Measurements from ENCODE around the gene ZSWIM3.
"Not testable (repeated sequence)": the region's sequence is repeated elsewhere in the genome, so short reads cannot be mapped to it uniquely, and the experiment has no call there.

Gene ZSWIM3

DNA sequence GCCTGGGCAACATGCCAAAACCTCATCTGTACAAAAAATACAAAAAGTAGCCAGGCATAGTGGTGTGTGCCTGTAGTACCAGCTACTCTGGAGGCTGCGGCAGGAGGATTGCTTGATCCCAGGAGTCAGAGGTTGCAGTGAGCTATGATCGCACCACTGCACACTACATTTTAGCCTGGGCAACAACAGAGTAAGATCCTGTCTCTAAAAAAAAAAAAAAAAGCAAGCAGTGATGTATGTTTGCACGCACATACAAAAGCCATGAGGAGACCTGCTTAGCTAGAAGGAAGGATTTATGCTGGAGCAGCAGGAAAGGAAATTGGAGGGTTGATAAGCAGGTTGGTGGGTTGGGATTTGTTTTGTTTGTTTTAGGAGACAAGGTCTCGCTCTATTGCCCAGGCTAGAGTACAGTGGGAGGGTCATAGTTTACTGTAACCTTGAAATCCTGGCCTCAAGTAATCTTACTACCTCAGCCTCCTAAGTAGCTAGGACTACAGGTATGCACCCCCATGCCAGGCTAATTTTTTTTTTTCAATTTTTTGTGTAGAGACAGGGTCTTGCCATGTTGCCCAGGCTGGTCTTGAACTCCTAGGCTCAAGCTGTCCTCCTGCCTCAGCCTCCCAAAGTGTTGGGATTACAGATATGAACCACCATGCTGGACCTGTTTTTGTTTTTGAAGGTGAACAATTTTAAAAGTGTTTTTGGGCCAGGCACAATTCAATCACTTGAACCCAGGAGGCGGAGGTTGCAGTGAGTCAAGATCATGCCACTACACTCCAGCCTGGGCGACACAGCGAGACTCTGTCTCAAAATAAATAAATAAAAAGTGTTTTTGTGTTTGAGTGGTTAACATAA is 4.0 kb downstream of the ZSWIM3 start:
- no peak for DNase-seq

GRCh38 chr20:45863543-45864470 is 6.4 kb downstream of the ZSWIM3 start:
- DNase-seq = no peak

GRCh38 chr20:45866454-45866853 is 9.0 kb downstream of the ZSWIM3 start:
- DNase-seq = no peak

GRCh38 chr20:45867136-45867818 is 9.9 kb downstream of the ZSWIM3 start:
- no peak for DNase-seq

DNA sequence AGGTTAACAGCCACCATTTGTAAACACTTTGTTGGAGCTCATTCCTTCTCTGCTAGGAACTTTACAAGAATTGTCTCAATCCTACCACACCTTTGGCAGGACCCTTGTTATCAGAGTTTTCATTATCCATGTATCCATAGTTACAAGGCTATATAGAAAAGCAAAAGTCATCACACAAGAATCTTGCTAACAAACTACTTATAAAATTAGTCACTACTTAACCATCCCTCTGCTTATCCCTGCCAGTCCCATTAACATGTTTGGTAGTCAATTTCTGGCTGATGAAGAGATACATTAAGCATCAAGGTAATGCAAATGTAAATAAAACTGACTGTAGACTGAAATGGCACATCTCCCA is 10.4 kb downstream of the ZSWIM3 start:
- no peak for DNase-seq

DNA sequence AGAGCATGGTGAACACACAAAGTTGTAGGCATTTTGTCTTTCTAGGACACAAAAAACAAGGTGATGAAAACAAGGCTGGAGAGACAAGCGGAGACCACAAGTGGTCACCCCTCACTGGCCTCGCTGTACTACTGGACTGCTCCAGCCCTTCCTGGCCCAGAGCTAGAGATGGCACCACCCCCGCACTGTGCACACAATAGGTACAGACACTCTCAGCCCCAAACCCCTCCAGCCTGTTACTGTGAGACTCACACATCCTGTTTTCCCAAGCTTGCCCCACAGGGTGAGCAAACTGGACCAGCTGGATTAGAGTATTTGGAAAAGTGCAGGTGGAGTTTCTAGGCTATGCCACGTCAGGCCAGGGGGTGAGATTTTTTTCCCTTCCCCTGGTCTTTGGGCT is 15.2 kb downstream of the ZSWIM3 start:
- DNase-seq = no peak

DNA sequence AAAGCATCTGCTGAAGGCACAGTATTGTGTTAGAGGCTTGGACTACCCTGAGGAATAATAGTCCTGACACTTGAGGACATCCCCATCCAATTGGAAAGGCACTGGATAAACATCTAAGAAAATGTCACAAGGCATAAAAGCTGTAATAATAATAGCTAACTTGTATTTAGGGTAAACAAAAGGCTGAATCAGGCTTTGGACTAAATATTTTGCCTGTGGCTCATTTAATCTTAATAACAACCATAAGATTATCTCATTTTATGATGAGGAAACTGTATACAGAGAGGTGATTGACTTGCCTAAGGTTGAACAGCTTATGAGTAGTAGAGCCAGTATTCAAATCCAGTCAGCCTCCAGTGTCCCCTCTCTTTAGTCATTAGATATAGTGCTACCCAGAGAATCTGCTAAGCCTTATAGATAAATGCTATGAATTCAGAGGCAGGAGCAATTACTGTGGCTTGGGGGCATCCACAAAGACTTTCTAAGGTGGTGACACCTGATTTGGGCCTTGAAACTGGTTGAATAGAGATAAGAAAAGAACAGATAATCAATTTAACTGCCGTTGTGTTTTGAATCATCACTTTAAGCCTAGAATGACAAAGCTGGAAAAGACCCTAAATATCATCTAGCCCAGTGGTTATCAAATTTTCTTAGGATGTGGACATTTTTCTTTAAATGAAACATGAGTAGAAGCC is 16.1 kb downstream of the ZSWIM3 start:
- DNase-seq = no peak

GRCh38 chr20:45874104-45874481 is 16.7 kb downstream of the ZSWIM3 start:
- DNase-seq = not testable (repeated sequence)

- DNase-seq = no peak
Measured at GRCh38 chr20:45874576-45874975, 17.2 kb downstream of the ZSWIM3 start.

GRCh38 chr20:45878076-45878761 is 20.8 kb downstream of the ZSWIM3 start:
- no peak for DNase-seq

DNA sequence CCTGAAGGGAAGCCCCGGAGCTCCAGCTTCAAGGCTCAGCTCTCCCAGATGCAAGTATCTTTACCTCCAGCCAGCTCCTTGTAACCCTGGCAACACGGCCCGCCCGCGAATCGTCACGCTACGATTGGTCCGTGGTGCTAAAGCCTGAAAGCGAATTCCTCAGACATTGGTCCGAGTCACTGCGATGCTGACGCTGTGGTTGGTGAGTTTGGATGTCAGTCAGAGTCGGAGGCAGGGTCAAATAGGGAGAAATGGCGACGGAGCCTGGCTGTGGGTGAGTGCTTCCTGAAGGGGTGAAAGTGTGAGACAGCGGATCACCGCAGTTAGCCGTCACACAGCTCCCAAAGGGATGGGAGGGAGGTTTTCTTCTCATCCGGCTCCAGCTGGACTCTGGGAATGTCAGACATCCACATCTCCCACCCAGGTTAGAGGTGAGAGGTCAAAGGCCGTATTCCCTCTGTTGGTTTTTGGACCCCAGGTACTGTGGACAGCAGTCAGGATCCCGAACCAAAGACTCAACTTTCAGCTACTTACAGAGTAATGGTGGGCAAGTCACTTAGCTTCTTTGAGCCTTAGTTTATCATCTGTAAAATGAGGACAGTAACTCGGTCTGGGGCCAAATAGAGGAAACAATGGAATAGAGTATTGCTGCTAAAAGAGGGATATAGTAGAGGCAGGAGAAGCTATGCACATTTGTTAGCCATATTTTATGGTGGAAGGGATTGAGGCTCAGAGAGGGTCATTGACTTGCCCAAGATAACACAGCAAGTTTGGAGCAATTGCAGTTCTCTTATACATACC is 23.8 kb downstream of the ZSWIM3 start, which contains the start of gene ZSWIM1:
Gene ZSWIM1, plus strand, starts transcription at position 240 of the 801 bp plus-strand sequence. CDS start 1,366 bp downstream, outside the sequence.
- peak; percentile 99 for DNase-seq

- DNase-seq = no peak
Measured at GRCh38 chr20:45882469-45883099, 25.2 kb downstream of the ZSWIM3 start.

GRCh38 chr20:45883100-45883469 is 25.7 kb downstream of the ZSWIM3 start:
- no peak for DNase-seq

DNA sequence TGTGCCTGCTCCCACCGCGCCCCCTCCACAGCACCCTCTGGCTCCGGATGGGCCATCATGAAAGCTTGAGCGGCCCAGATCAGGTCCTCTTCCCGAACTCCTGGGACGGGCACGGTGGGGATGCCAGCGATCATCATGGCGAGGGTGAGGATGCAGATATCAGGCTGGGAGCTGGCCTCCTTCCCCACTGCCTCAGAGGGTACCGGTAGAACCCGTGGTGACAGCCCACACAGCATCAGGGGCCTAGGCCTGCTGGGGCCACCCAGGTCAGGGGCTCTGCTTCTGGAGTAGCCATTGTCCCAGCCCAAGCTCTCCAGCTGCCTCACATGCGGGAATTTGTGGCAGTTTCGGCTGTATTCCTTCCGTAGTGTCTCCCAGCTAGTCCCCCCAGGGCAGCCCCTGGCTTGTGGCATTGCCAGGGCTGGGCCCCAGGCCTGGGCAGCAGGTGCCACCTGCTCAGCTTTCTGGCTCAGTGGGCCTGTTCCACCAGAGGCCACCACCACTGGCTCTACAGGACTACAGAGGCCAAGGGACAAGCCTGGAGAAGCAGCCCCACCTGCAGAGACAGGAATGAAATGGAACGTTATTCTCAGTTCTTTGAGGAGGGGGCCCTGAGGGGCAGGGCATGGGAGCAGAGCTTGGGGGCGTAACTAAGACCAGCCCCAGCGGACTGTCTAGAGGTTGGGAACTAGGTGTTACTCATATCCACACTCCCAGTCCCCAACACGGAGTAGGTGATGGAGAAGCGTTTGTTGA is 29.4 kb downstream of the ZSWIM3 start:
- no peak for DNase-seq

- no peak for DNase-seq
Measured at GRCh38 chr20:45887346-45887715, 29.9 kb downstream of the ZSWIM3 start, which contains the start of gene SPATA25. SPATA25 (minus strand) TSS chr20:45887622; CDS start chr20:45887590, 32 bp downstream.

- DNase-seq = no peak
Measured at GRCh38 chr20:45888681-45889080, 31.3 kb downstream of the ZSWIM3 start.

DNA sequence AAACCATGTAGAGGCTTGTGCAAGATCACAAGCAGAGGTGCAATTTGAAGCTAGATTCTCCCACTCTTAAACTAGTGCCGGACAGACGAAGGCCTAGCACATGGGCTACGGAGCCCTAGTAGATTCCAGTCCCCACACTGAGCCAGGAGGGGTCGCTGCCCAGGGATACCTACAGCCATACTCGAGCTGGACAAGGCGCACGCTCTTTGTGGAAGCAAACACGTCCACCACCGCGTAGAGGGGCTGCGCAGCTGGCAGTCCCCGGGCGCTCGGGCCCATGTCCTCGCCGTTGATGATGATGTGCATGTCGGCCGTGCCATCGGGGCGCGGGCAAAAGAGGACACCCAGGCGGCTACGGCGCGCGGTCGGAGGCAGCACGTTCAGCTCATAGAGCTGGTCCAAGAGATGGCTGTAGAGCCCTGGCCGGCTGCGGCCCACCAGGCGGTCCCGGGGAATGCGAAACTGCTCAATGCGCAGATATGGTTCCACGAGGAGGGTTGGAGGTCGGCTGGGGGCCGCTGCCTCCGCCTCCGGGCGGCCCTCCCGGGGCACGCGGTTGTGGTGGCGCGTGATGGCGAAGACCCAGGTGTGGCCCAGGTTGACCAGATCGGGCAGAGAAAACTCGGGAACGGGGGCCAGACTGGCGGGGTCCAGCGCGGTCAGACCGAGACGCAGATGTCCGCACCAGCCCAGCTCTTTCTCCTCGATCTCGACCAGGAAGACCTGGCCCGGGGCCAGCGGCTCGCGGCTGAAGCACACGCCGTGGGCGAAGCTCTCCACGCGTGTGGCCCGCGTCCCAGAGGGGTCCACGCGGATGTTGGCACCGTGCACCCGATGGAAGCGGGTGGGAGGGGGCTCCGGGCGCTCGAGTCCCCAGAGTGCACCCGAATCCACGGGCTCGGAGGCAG is 32.9 kb downstream of the ZSWIM3 start:
- peak; percentile 54 for DNase-seq
